GM12878 (cell line): ENCODE results near the gene CHST15. TPM values are rescaled to one million over a fixed set of nuclear protein-coding genes. Genes with fewer than 3 reads are reported as not detected.

Experiments used
- ATAC-seq: fragments of 200-7000 bp; cut with Tn5 transposase; 3 replicates; pipeline ENCODE4 v1.9.1; 2020; ENCODE audit warnings: mild to moderate bottlenecking, moderate library complexity
- BruUV-seq: library from RNA; stranded (reverse); fragments of 400-500 nt; replicated peaks from 2 replicates; lab custom pipeline; 2021; lab: Mats Ljungman, UMichigan
- CTCF ChIA-PET: fragments of 300-600 bp; sonication (Branson Sonifier 250); formaldehyde crosslinking; extraction: SDS; loops from one replicate; lab custom pipeline; 2021; ENCODE audit warnings: inconsistent platforms; lab: Yijun Ruan, JAX
- POLR2A ChIA-PET: fragments of 350-600 bp; formaldehyde crosslinking; extraction: SDS; loops from one replicate; lab custom pipeline; 2021; ENCODE audit warnings: inconsistent platforms; lab: Charles Lee
- RAD21 ChIA-PET: fragments of 300-600 bp; sonication (Branson Sonifier 250); formaldehyde crosslinking; loops from one replicate; lab custom pipeline; 2023; ENCODE audit warnings: antibody characterized with exemption; ENCODE audit not compliant: unreplicated experiment; lab: Charles Lee
- SMC1A ChIA-PET: fragments of 300-600 bp; sonication (Branson Sonifier 250); formaldehyde crosslinking; loops from one replicate; lab custom pipeline; 2023; ENCODE audit not compliant: unreplicated experiment, uncharacterized antibody; lab: Charles Lee
- DNase-seq: peaks from one replicate; pipeline ENCODE4 v3.0.0-alpha.2; 2011; ENCODE audit warnings: low read depth, low spot score
- FAIRE-seq: peaks from 3 replicates; lab custom pipeline; 2011; peaks lifted over from hg19 to GRCh38; lab: Jason Lieb, UNC
- H2AFZ ChIP-seq: 2 replicates; pipeline ENCODE4 v1.6.0; 2011; ENCODE audit warnings: low read depth, low read length, control low read depth; ENCODE audit not compliant: control insufficient read depth
- H3K27ac ChIP-seq: 2 replicates; pipeline ENCODE4 v1.5.1; 2011; ENCODE audit warnings: control low read depth; ENCODE audit not compliant: control insufficient read depth, insufficient read depth
- H3K27me3 ChIP-seq, 2 experiments: replicated peaks in 1 of 2; 2 replicates each; pipeline versions ENCODE4 v1.6.0 to v1.6.1; 2011; ENCODE audit warnings: low read length in 1 of 2; ENCODE audit not compliant: control insufficient read depth in 2 of 2, insufficient read depth in 2 of 2
- H3K36me3 ChIP-seq, 2 experiments: 2 replicates each; pipeline ENCODE4 v1.5.1; 2011; ENCODE audit warnings: low read length in 1 of 2; ENCODE audit not compliant: control insufficient read depth in 2 of 2, insufficient read depth in 2 of 2
- H3K4me1 ChIP-seq: 2 replicates; pipeline ENCODE4 v1.6.1; 2011; ENCODE audit warnings: mild to moderate bottlenecking, low read length, moderate library complexity, mixed read lengths; ENCODE audit not compliant: control insufficient read depth, insufficient read depth
- H3K4me2 ChIP-seq: 2 replicates; pipeline ENCODE4 v1.6.0; 2011; ENCODE audit warnings: control low read depth; ENCODE audit not compliant: control insufficient read depth, insufficient read depth
- H3K4me3 ChIP-seq: fragments of 200-600 bp; sonication (generic); 2 replicates; pipeline ENCODE4 v1.5.1; 2016
- H3K79me2 ChIP-seq: 2 replicates; pipeline ENCODE4 v1.6.0; 2011; ENCODE audit warnings: low read length; ENCODE audit not compliant: control insufficient read depth, insufficient read depth
- H3K9ac ChIP-seq: 2 replicates; pipeline ENCODE4 v1.8.0; 2011; ENCODE audit warnings: low read length, control low read depth, mixed read lengths; ENCODE audit not compliant: control insufficient read depth, insufficient read depth
- H3K9me3 ChIP-seq: replicated peaks from 3 replicates; pipeline ENCODE4 v1.5.1; 2011; ENCODE audit warnings: mild to moderate bottlenecking, low read length; ENCODE audit not compliant: control insufficient read depth, insufficient read depth
- H4K20me1 ChIP-seq: 2 replicates; pipeline ENCODE4 v1.6.0; 2011; ENCODE audit not compliant: control insufficient read depth, insufficient read depth
- ATF2 ChIP-seq: IDR thresholded peaks from 2 replicates; pipeline ENCODE4 v1.6.1; 2012; ENCODE audit warnings: low read length, inconsistent platforms
- CBFB ChIP-seq: IDR thresholded peaks from 2 replicates; pipeline ENCODE4 v1.6.1; 2016; ENCODE audit warnings: antibody characterized with exemption, low read depth
- CBX5 ChIP-seq: sonication (generic); IDR thresholded peaks from 2 replicates; pipeline ENCODE4 v1.6.1; 2016; ENCODE audit warnings: low read depth, moderate library complexity, mild to moderate bottlenecking, inconsistent platforms
- CREB1 ChIP-seq: IDR thresholded peaks from 2 replicates; pipeline ENCODE4 v1.6.1; 2012; ENCODE audit warnings: low read depth, mild to moderate bottlenecking, inconsistent platforms
- DPF2 ChIP-seq: fragments of 450-650 bp; IDR thresholded peaks from 2 replicates; pipeline ENCODE4 v1.6.1; 2017; ENCODE audit warnings: mild to moderate bottlenecking
- EED ChIP-seq: sonication (generic); IDR thresholded peaks from 2 replicates; pipeline ENCODE4 v1.6.1; 2016; ENCODE audit warnings: antibody characterized with exemption, low read depth
- ETV6 ChIP-seq, 2 experiments: fragments of 450-650 bp in 1 of 2; IDR thresholded peaks in 1 of 2; conservative IDR thresholded peaks in 1 of 2; 2 replicates each; pipeline ENCODE4 v1.6.1; 2014; ENCODE audit warnings: antibody characterized with exemption in 1 of 2, borderline replicate concordance in 1 of 2, low read depth in 1 of 2, mild to moderate bottlenecking in 1 of 2, moderate library complexity in 1 of 2
- HCFC1 ChIP-seq: fragments of 150-350 bp; IDR thresholded peaks from 2 replicates; pipeline ENCODE4 v1.6.1; 2014; ENCODE audit warnings: low read length
- MTA2 ChIP-seq: fragments of 450-650 bp; IDR thresholded peaks from 2 replicates; pipeline ENCODE4 v1.6.1; 2016; ENCODE audit warnings: low read depth, mild to moderate bottlenecking, moderate library complexity
- MYC ChIP-seq: IDR thresholded peaks from 2 replicates; pipeline ENCODE4 v1.6.1; 2011; ENCODE audit warnings: mild to moderate bottlenecking, low read length, moderate library complexity, inconsistent platforms; ENCODE audit not compliant: insufficient read depth, insufficient replicate concordance, insufficient read length, severe bottlenecking
- TBL1XR1 ChIP-seq: IDR thresholded peaks from 2 replicates; pipeline ENCODE4 v1.6.1; 2012; ENCODE audit warnings: low read depth, low read length, improper control_type of control experiment
- YY1 ChIP-seq: IDR thresholded peaks from 2 replicates; pipeline ENCODE4 v1.6.1; 2011; ENCODE audit warnings: low read depth, mild to moderate bottlenecking, low read length
- ZBTB11 ChIP-seq: fragments of 450-650 bp; formaldehyde crosslinking; IDR thresholded peaks from 2 replicates; pipeline ENCODE4 v1.5.0; 2022; ENCODE audit warnings: mild to moderate bottlenecking, missing genetic modification characterization
- ZBTB4 ChIP-seq: fragments of 450-650 bp; formaldehyde crosslinking; IDR thresholded peaks from 2 replicates; pipeline ENCODE4 v1.4.0; 2022; ENCODE audit warnings: mild to moderate bottlenecking, moderate library complexity
- ZSCAN29 ChIP-seq: fragments of 450-650 bp; IDR thresholded peaks from 2 replicates; pipeline ENCODE4 v1.6.1; 2017; ENCODE audit warnings: mild to moderate bottlenecking, moderate library complexity
- WGBS: methylation state at CpG from one replicate; pipeline ENCODE4 v1.1.6; 2016; ENCODE audit warnings: low lambda C conversion rate; ENCODE audit not compliant: insufficient replicate concordance, insufficient coverage; ENCODE audit errors: missing lambda C conversion rate; 5-methylcytosine and 5-hydroxymethylcytosine counted together
- in situ Hi-C: fragments of 300-500 bp; cut with MboI; formaldehyde crosslinking; loops from 9 replicates; pipeline ENCODE4 v1.14.3; 2018; ENCODE audit warnings: mixed read lengths
- intact Hi-C: fragments of 100-400 bp; cut with micrococcal nuclease; formaldehyde crosslinking; loops from one replicate; pipeline ENCODE4 v1.14.2; 2022; ENCODE audit not compliant: unreplicated experiment
- polyA plus RNA-seq, 11 experiments: library from polyadenylated mRNA; depleted of rRNA in 4 of 11; unstranded in 6 of 11; stranded (reverse) in 5 of 11; fragments of >200 nt; fragmentation: Nextera tagmentation in 4 of 11; fragmentation: Illumina TruSeq in 1 of 11; extraction: Ambion mirVana in 4 of 11; extraction: Trizol in 1 of 11; gene quantifications; 1 replicate in 1 of 11; 2 replicates in 10 of 11; pipeline versions ENCODE4 v1.2.1 to v1.2.3, GENCODE V29; 2011 to 2016; ENCODE audit warnings: inconsistent platforms in 2 of 11, missing spikeins in 2 of 11, low read depth in 1 of 11
- total RNA-seq, 4 experiments: library from RNA; depleted of rRNA in 3 of 4; stranded (reverse); fragments of >200 nt in 3 of 4; fragmentation: Illumina TruSeq in 1 of 4; extraction: Trizol in 1 of 4; gene quantifications; 2 replicates each; pipeline versions ENCODE4 v1.2.1 to v1.2.3, GENCODE V29; 2013 to 2021

CHST15 gene
- total and polyA plus RNA-seq, 10 of the 15 experiments (the other 5 are each of a cell fraction or from before 2014, with no cell fraction given): 0.02 to 0.53 (median 0.05) TPM; not detected in 1

- ChIA-PET POLR2A (no interaction called here), CTCF (interaction anchor here (1.2 to 2.0 kb wide), 3 partner anchors 87 to 305 kb away, joined by 3 to 5 read pairs (median 5); no protein-coding TSS in a partner anchor), RAD21 (no interaction called here)
- BruUV-seq: no TSS peak
- no peak for DNase-seq
- Histone ChIP-seq H3K4me1 (no peaks in the 10 kb centered on the region), H4K20me1 (no peaks in the 10 kb centered on the region), H3K79me2 (no peaks in the 10 kb centered on the region), H3K27ac (no peak overlapping the region), H3K27me3 (peaks cover 1 to 6% of the 10 kb centered on the region in 2 experiments; a peak in 3 of 4 replicates), H3K9ac (no peak overlapping the region), H3K9me3 (no peaks in the 10 kb centered on the region; the same call in 2 of the 3 replicates), H2AFZ (no peak overlapping the region), H3K4me3 (no peak overlapping the region), H3K36me3 (no peaks in the 10 kb centered on the region), H3K4me2 (no peak overlapping the region)
- ATAC-seq: no peak
- in situ Hi-C loops: no loop called here
- TF ChIP-seq ZSCAN29 (no peak), MYC (no peak), DPF2 (no peak), CBFB (no peak), YY1 (no peak), EED (no peak), HCFC1 (no peak), CBX5 (no peak), ZBTB4 (CRISPR knock-in tag) (no peak), ATF2 (no peak), ETV6 (conservative IDR thresholded peaks at IDR 0.05 in 1 of 2, IDR thresholded peaks at IDR 0.05 in 1 of 2; ENCODE audit: borderline replicate concordance in 1 of 2, low read depth in 1 of 2) (no peak), MTA2 (no peak), ZBTB11 (CRISPR knock-in tag) (no peak), TBL1XR1 (no peak), CREB1 (no peak)
- TF ChIP-seq, all 136 proteins: peak for 0
- no peak for FAIRE-seq
- intact Hi-C loops: loop anchor here (5.0 kb wide), 1 partner anchor 87 kb away; no protein-coding TSS in a partner anchor
- SMC1A ChIA-PET: interaction anchor here (0.8 to 1.3 kb wide), 2 partner anchors 87 to 88 kb away, joined by 3 read pairs; no protein-coding TSS in a partner anchor
- WGBS: 59% methylated on average over 16 of the region's 16 CpGs
Measured at GRCh38 chr10:124083740-124084397, 9.5 kb downstream of the CHST15 start.
